ENCODE results near the gene PRIM1. TPM values are rescaled to one million over a fixed set of nuclear protein-coding genes. Genes with fewer than 3 reads are reported as not detected.

PRIM1 gene
- total and polyA plus RNA-seq, 2 of the 8 experiments (the other 6 are each of a cell fraction or from before 2014, with no cell fraction given) = 52.4 to 61.9 TPM

GRCh38 chr12:56682323-56682722 is 69.8 kb downstream of the PRIM1 start:
- POLR2A ChIA-PET (ENCODE audit: partially characterized antibody) = interaction anchor here (0.6 to 52.4 kb wide), 11 partner anchors 9 to 414 kb away, joined by 3 to 1406 read pairs (median 4); partner anchors contain the start of genes ATP5F1B, NACA and PRIM1
- no peak overlapping the region; a peak in 1 of 4 replicates for H3K4me2 ChIP-seq (ENCODE audit: insufficient read depth in 1 of 2, low read depth in 2 of 2, low read length in 2 of 2)
- no peak for TF ChIP-seq POU5F1 (IDR thresholded peaks at IDR 0.05; ENCODE audit: low read depth, low read length)
- no peak for TF ChIP-seq SAP30 (IDR thresholded peaks at IDR 0.05; ENCODE audit: insufficient read depth, insufficient replicate concordance, low read length)
- no peak for TF ChIP-seq SIN3A (conservative IDR thresholded peaks at IDR 0.05 in 1 of 2, IDR thresholded peaks at IDR 0.05 in 1 of 2; ENCODE audit: low read depth in 1 of 2, low read length in 2 of 2)
- TF ChIP-seq TCF12 (IDR thresholded peaks at IDR 0.05; ENCODE audit: low read depth, low read length) = no peak
- no peak for TF ChIP-seq CEBPB (IDR thresholded peaks at IDR 0.05; ENCODE audit: low read depth, low read length)
- no peak for TF ChIP-seq SRF (IDR thresholded peaks at IDR 0.05; ENCODE audit: low read depth, low read length)
- TF ChIP-seq RXRA (IDR thresholded peaks at IDR 0.05; ENCODE audit: insufficient read depth, low read depth, low read length) = no peak
- TF ChIP-seq JUN (IDR thresholded peaks at IDR 0.05; ENCODE audit: low read depth, low read length) = no peak
- TF ChIP-seq USF2 (IDR thresholded peaks at IDR 0.05; ENCODE audit: low read length) = no peak
- no peak for TF ChIP-seq HDAC2 (IDR thresholded peaks at IDR 0.05; ENCODE audit: borderline replicate concordance in 1 of 2, low read depth in 2 of 2, low read length in 2 of 2)
- no peak for TF ChIP-seq ASH2L (IDR thresholded peaks at IDR 0.05; ENCODE audit: low read length)
- TF ChIP-seq POLR2A (IDR thresholded peaks at IDR 0.05; ENCODE audit: control extremely low read depth in 1 of 2, low read depth in 2 of 2, low read length in 2 of 2) = no peak
- no peak for TF ChIP-seq CTBP2 (IDR thresholded peaks at IDR 0.05; ENCODE audit: borderline replicate concordance, insufficient read depth, insufficient read length, low read length)
- no peak overlapping the region; the same call in 1 of the 2 replicates for H2BK5ac ChIP-seq (ENCODE audit: low read depth, low read length)
- H2BK120ac ChIP-seq (replicated peaks; ENCODE audit: low read depth, low read length) = no peak overlapping the region
- H2AK5ac ChIP-seq (ENCODE audit: low read depth, low read length) = no peak overlapping the region
- no peak overlapping the region for H3K23ac ChIP-seq (ENCODE audit: insufficient read length)
- H3K14ac ChIP-seq (ENCODE audit: insufficient read length) = no peak overlapping the region
- H3K18ac ChIP-seq (ENCODE audit: extremely low read depth, low read length) = no peak overlapping the region
- no peak overlapping the region for H3K27ac ChIP-seq (ENCODE audit: low read depth, low read length)
- no peak overlapping the region for H2BK20ac ChIP-seq (ENCODE audit: low read length)
- H3K4ac ChIP-seq (replicated peaks; ENCODE audit: insufficient read length, low read depth, low read length) = no peak overlapping the region
- DNase-seq (ENCODE audit: low read depth in 1 of 2, low spot score in 2 of 2) = no peak
- FAIRE-seq = no peak
- H4K5ac ChIP-seq (ENCODE audit: insufficient read length, low read depth, low read length) = no peak overlapping the region
- peaks cover 0 to 3% (median 0%) of the 10 kb centered on the region in 4 experiments; a peak in 3 of 7 replicates for H3K4me1 ChIP-seq (replicated peaks in 1 of 4; ENCODE audit: control insufficient read depth in 3 of 4, insufficient read depth in 4 of 4, low read length in 3 of 4)
- peaks cover 0 to 37% (median 3%) of the 10 kb centered on the region in 4 experiments; a peak in 3 of 8 replicates for H3K36me3 ChIP-seq (ENCODE audit: control insufficient read depth in 2 of 4, insufficient read depth in 4 of 4, low read length in 3 of 4)
- no peak overlapping the region for H2AFZ ChIP-seq (ENCODE audit: low read length)
- peaks cover 32 to 36% of the 10 kb centered on the region in 2 experiments for H4K20me1 ChIP-seq (replicated peaks in 1 of 2; ENCODE audit: control insufficient read depth in 1 of 2, insufficient read depth in 2 of 2, low read length in 2 of 2)
- H3K79me2 ChIP-seq (ENCODE audit: control insufficient read depth in 1 of 2, insufficient read depth in 2 of 2, low read length in 2 of 2) = peaks cover 84 to 99% of the 10 kb centered on the region in 2 experiments
- no peak overlapping the region for H3K4me3 ChIP-seq (ENCODE audit: extremely low read depth in 1 of 4, insufficient read depth in 2 of 4, low read depth in 3 of 4, low read length in 4 of 4)
- no peak overlapping the region for H4K8ac ChIP-seq (ENCODE audit: extremely low read depth, insufficient read depth, low read length)
- H2BK15ac ChIP-seq (ENCODE audit: low read length) = no peak overlapping the region
- H3K23me2 ChIP-seq (ENCODE audit: low read depth, low read length) = peaks cover 2% of the 10 kb centered on the region; the same call in 1 of the 2 replicates
- no peaks in the 10 kb centered on the region for H3K9me3 ChIP-seq (ENCODE audit: insufficient read depth in 2 of 2, low read depth in 1 of 2, low read length in 1 of 2)
- 100% methylated on average over 6 of the region's 6 CpGs; no CpG with 5 or more reads in 1 of the 2 experiments for WGBS, 2 experiments (ENCODE audit: extremely low coverage in 1 of 2, insufficient coverage in 1 of 2, insufficient read length in 1 of 2, insufficient replicate concordance in 2 of 2, low coverage in 1 of 2, low lambda C conversion rate in 2 of 2, missing lambda C conversion rate in 1 of 2)
- peaks cover 3% of the 10 kb centered on the region; the same call in 1 of the 2 replicates for H3K79me1 ChIP-seq (ENCODE audit: low read depth, low read length)
- H4K91ac ChIP-seq (replicated peaks; ENCODE audit: insufficient read length, low read length) = no peak overlapping the region
- H3K27me3 ChIP-seq (replicated peaks in 1 of 4; ENCODE audit: control insufficient read depth in 3 of 4, extremely low read depth in 1 of 4, insufficient read depth in 3 of 4, low read length in 3 of 4) = no peaks in the 10 kb centered on the region
- CTCF ChIA-PET (ENCODE audit: partially characterized antibody) = no interaction called here
- no peak overlapping the region for H3K9ac ChIP-seq (replicated peaks in 1 of 4; ENCODE audit: extremely low read depth in 1 of 4, low read depth in 3 of 4, low read length in 3 of 4)
- H2BK12ac ChIP-seq (ENCODE audit: low read depth, low read length) = no peak overlapping the region
- no peak overlapping the region for H3K56ac ChIP-seq (replicated peaks; ENCODE audit: insufficient read length, low read depth, low read length)
